BE2C (cell line): ENCODE results near the gene ARMCX4.
"Not testable (repeated sequence)": the region's sequence is repeated elsewhere in the genome, so short reads cannot be mapped to it uniquely, and the experiment has no call there.

ENCODE experiments used
- DNase-seq: peaks from one replicate; pipeline ENCODE4 v3.0.0-alpha.2; 2020
- H3K27me3 ChIP-seq: fragments of 250-450 bp; sonication (Bioruptor Pico); 2 replicates; pipeline ENCODE4 v1.5.1; 2020; ENCODE audit warnings: mild to moderate bottlenecking
- H3K36me3 ChIP-seq: fragments of 250-450 bp; sonication (Bioruptor Pico); 2 replicates; pipeline ENCODE4 v1.5.1; 2020; ENCODE audit warnings: mild to moderate bottlenecking
- H3K4me1 ChIP-seq: fragments of 250-450 bp; sonication (Bioruptor Pico); 2 replicates; pipeline ENCODE4 v1.5.1; 2020
- H3K4me3 ChIP-seq: 2 replicates; pipeline ENCODE4 v1.5.1; 2011; ENCODE audit warnings: low read depth, low read length
- H3K9me3 ChIP-seq: fragments of 250-450 bp; sonication (Bioruptor Pico); 2 replicates; pipeline ENCODE4 v1.5.1; 2020
- TF ChIP-seq, protein P1 (sequence below): IDR thresholded peaks from 2 replicates; pipeline ENCODE4 v1.5.1; 2012; ENCODE audit warnings: mild to moderate bottlenecking, low read depth, low read length

ARMCX4 gene

DNA sequence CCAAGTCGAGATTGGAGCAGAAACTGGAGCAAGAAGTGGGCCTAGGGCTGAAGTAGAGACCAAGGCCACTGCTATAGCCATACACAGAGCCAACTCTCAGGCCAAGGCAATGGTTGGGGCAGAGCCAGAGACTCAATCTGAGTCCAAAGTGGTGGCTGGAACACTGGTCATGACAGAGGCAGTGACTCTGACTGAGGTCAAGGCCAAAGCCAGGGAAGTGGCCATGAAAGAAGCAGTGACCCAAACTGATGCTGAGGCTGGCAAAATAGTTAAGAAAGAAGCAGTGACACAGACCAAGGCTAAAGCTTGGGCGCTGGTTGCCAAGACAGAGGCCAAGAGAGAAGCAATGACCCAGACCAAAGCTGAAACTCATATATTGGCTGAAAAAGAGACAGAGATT is 3.5 kb downstream of the ARMCX4 start:
- no peaks in the 10 kb centered on the region for H3K36me3 ChIP-seq
- H3K4me3 ChIP-seq, result no peak overlapping the region
- H3K9me3 ChIP-seq, result no peaks in the 10 kb centered on the region
- no peaks in the 10 kb centered on the region for H3K27me3 ChIP-seq
- DNase-seq, result no peak
- TF ChIP-seq, protein P1, sequence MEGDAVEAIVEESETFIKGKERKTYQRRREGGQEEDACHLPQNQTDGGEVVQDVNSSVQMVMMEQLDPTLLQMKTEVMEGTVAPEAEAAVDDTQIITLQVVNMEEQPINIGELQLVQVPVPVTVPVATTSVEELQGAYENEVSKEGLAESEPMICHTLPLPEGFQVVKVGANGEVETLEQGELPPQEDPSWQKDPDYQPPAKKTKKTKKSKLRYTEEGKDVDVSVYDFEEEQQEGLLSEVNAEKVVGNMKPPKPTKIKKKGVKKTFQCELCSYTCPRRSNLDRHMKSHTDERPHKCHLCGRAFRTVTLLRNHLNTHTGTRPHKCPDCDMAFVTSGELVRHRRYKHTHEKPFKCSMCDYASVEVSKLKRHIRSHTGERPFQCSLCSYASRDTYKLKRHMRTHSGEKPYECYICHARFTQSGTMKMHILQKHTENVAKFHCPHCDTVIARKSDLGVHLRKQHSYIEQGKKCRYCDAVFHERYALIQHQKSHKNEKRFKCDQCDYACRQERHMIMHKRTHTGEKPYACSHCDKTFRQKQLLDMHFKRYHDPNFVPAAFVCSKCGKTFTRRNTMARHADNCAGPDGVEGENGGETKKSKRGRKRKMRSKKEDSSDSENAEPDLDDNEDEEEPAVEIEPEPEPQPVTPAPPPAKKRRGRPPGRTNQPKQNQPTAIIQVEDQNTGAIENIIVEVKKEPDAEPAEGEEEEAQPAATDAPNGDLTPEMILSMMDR, result no peak
- no peaks in the 10 kb centered on the region for H3K4me1 ChIP-seq

- H3K36me3 ChIP-seq, result no peaks in the 10 kb centered on the region
- H3K27me3 ChIP-seq, result no peaks in the 10 kb centered on the region
- H3K4me3 ChIP-seq, result no peak overlapping the region
- H3K4me1 ChIP-seq, result no peaks in the 10 kb centered on the region
- H3K9me3 ChIP-seq, result no peaks in the 10 kb centered on the region
- TF ChIP-seq, protein P1, result no peak
- no peak for DNase-seq
Observed at GRCh38 chrX:101491943-101492342, 6.7 kb downstream of the ARMCX4 start.

DNA sequence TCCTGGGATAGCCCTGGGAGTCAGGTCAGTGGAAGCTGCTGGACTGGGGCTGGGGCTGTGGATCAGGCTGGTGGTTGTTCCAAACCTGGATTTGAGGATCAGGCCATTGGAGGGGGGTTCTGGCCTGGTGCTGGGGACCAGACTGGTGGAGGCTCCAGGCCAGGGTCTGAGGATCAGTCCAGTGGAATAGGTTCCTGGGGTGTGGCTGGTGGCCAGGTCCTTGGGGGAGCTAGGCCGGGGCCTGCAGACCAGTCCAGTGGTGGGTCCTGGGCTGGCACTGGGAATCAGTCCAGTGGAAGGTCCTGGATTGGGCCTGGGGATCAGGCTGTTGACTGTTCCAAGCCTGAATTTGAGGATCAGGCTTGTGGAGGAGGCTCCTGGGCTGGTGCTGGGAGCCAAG is 8.0 kb downstream of the ARMCX4 start:
- H3K4me1 ChIP-seq, result no peaks in the 10 kb centered on the region
- DNase-seq, result no peak
- H3K4me3 ChIP-seq, result no peak overlapping the region
- H3K36me3 ChIP-seq, result no peaks in the 10 kb centered on the region
- H3K27me3 ChIP-seq, result no peaks in the 10 kb centered on the region
- TF ChIP-seq, protein P1, result no peak
- no peaks in the 10 kb centered on the region for H3K9me3 ChIP-seq

GRCh38 chrX:101502929-101503328 is 17.7 kb downstream of the ARMCX4 start:
- not testable (repeated sequence) for H3K4me3 ChIP-seq, DNase-seq, H3K4me1 ChIP-seq, H3K36me3 ChIP-seq, H3K27me3 ChIP-seq, H3K9me3 ChIP-seq

DNA sequence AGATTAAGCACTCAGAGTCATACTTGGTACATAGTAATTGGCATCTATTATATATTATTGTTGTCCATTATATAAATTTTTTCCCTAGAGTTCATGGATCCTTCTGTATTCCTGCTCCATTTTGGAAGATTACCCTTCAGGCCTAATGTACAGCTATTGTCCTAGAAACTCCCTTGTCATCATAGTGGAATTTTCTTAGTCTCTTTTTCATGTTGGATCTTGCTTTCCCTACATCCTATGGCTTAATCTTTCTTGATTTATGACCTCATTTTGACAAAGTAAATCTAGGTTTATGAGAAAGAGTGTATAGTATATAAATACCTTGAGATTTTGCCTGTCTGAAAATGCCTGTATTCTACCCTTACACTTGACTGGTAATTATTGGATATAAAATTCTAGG is 22.1 kb downstream of the ARMCX4 start:
- TF ChIP-seq, protein P1, result no peak
- Histone ChIP-seq H3K4me3 (no peak overlapping the region), H3K9me3 (no peaks in the 10 kb centered on the region), H3K4me1 (no peaks in the 10 kb centered on the region), H3K27me3 (no peaks in the 10 kb centered on the region), H3K36me3 (no peaks in the 10 kb centered on the region)
- DNase-seq, result no peak

GRCh38 chrX:101507986-101508385 is 22.7 kb downstream of the ARMCX4 start:
- TF ChIP-seq, protein P1, result no peak
- Histone ChIP-seq H3K36me3 (no peaks in the 10 kb centered on the region), H3K9me3 (no peaks in the 10 kb centered on the region), H3K27me3 (no peaks in the 10 kb centered on the region), H3K4me1 (no peaks in the 10 kb centered on the region), H3K4me3 (no peak overlapping the region)
- DNase-seq, result no peak

DNA sequence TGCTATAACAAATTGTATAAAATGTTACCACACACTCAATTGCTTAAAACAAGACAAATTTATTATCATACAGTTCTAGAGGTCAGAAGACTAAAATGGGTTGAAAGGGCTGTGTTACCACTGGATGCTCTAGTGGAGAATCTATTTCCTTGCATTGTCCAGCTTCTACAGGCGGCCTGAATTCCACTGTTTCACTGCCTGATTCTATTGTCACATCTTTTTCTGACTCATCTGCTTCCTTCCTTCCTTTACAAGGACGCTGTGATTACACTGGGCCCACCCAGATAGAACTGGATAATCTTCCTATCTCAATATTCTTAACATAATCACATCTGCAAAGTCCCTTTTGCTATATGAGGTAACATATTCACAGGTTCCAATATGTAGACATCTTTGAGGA is 45.7 kb downstream of the ARMCX4 start:
- no peaks in the 10 kb centered on the region for H3K27me3 ChIP-seq
- no peak overlapping the region for H3K4me3 ChIP-seq
- TF ChIP-seq, protein P1, result no peak
- no peak for DNase-seq
- H3K36me3 ChIP-seq, result no peaks in the 10 kb centered on the region
- no peaks in the 10 kb centered on the region for H3K9me3 ChIP-seq
- H3K4me1 ChIP-seq, result no peaks in the 10 kb centered on the region
